GM12878 (cell line): ENCODE measurements around the gene CCK. TPM values are rescaled to one million over a fixed set of nuclear protein-coding genes. Genes with fewer than 3 reads are reported as not detected.

Source experiments
- ATAC-seq: fragments of 200-7000 bp; cut with Tn5 transposase; 3 replicates; pipeline ENCODE4 v1.9.1; 2020; ENCODE audit warnings: mild to moderate bottlenecking, moderate library complexity
- BruUV-seq: library from RNA; stranded (reverse); fragments of 400-500 nt; replicated peaks from 2 replicates; lab custom pipeline; 2021; lab: Mats Ljungman, UMichigan
- CTCF ChIA-PET: fragments of 300-600 bp; sonication (Branson Sonifier 250); formaldehyde crosslinking; extraction: SDS; loops from one replicate; lab custom pipeline; 2021; ENCODE audit warnings: inconsistent platforms; lab: Yijun Ruan, JAX
- POLR2A ChIA-PET: fragments of 350-600 bp; formaldehyde crosslinking; extraction: SDS; loops from one replicate; lab custom pipeline; 2021; ENCODE audit warnings: inconsistent platforms; lab: Charles Lee
- RAD21 ChIA-PET: fragments of 300-600 bp; sonication (Branson Sonifier 250); formaldehyde crosslinking; loops from one replicate; lab custom pipeline; 2023; ENCODE audit warnings: antibody characterized with exemption; ENCODE audit not compliant: unreplicated experiment; lab: Charles Lee
- SMC1A ChIA-PET: fragments of 300-600 bp; sonication (Branson Sonifier 250); formaldehyde crosslinking; loops from one replicate; lab custom pipeline; 2023; ENCODE audit not compliant: unreplicated experiment, uncharacterized antibody; lab: Charles Lee
- DNase-seq: peaks from one replicate; pipeline ENCODE4 v3.0.0-alpha.2; 2011; ENCODE audit warnings: low read depth, low spot score
- FAIRE-seq: peaks from 3 replicates; lab custom pipeline; 2011; peaks lifted over from hg19 to GRCh38; lab: Jason Lieb, UNC
- H2AFZ ChIP-seq: 2 replicates; pipeline ENCODE4 v1.6.0; 2011; ENCODE audit warnings: low read depth, low read length, control low read depth; ENCODE audit not compliant: control insufficient read depth
- H3K27ac ChIP-seq: 2 replicates; pipeline ENCODE4 v1.5.1; 2011; ENCODE audit warnings: control low read depth; ENCODE audit not compliant: control insufficient read depth, insufficient read depth
- H3K27me3 ChIP-seq, 2 experiments: replicated peaks in 1 of 2; 2 replicates each; pipeline versions ENCODE4 v1.6.0 to v1.6.1; 2011; ENCODE audit warnings: low read length in 1 of 2; ENCODE audit not compliant: control insufficient read depth in 2 of 2, insufficient read depth in 2 of 2
- H3K36me3 ChIP-seq, 2 experiments: 2 replicates each; pipeline ENCODE4 v1.5.1; 2011; ENCODE audit warnings: low read length in 1 of 2; ENCODE audit not compliant: control insufficient read depth in 2 of 2, insufficient read depth in 2 of 2
- H3K4me1 ChIP-seq: 2 replicates; pipeline ENCODE4 v1.6.1; 2011; ENCODE audit warnings: mild to moderate bottlenecking, low read length, moderate library complexity, mixed read lengths; ENCODE audit not compliant: control insufficient read depth, insufficient read depth
- H3K4me2 ChIP-seq: 2 replicates; pipeline ENCODE4 v1.6.0; 2011; ENCODE audit warnings: control low read depth; ENCODE audit not compliant: control insufficient read depth, insufficient read depth
- H3K4me3 ChIP-seq: fragments of 200-600 bp; sonication (generic); 2 replicates; pipeline ENCODE4 v1.5.1; 2016
- H3K79me2 ChIP-seq: 2 replicates; pipeline ENCODE4 v1.6.0; 2011; ENCODE audit warnings: low read length; ENCODE audit not compliant: control insufficient read depth, insufficient read depth
- H3K9ac ChIP-seq: 2 replicates; pipeline ENCODE4 v1.8.0; 2011; ENCODE audit warnings: low read length, control low read depth, mixed read lengths; ENCODE audit not compliant: control insufficient read depth, insufficient read depth
- H3K9me3 ChIP-seq: replicated peaks from 3 replicates; pipeline ENCODE4 v1.5.1; 2011; ENCODE audit warnings: mild to moderate bottlenecking, low read length; ENCODE audit not compliant: control insufficient read depth, insufficient read depth
- H4K20me1 ChIP-seq: 2 replicates; pipeline ENCODE4 v1.6.0; 2011; ENCODE audit not compliant: control insufficient read depth, insufficient read depth
- BHLHE40 ChIP-seq, 2 experiments: fragments of 450-650 bp in 1 of 2; IDR thresholded peaks; 2 replicates each; pipeline ENCODE4 v1.6.1; 2011 to 2017; ENCODE audit warnings: low read depth in 2 of 2, borderline replicate concordance in 1 of 2, improper control_type of control experiment in 1 of 2, low read length in 1 of 2, mild to moderate bottlenecking in 1 of 2
- E2F8 ChIP-seq: fragments of 450-650 bp; IDR thresholded peaks from 2 replicates; pipeline ENCODE4 v1.6.1; 2018; ENCODE audit warnings: mild to moderate bottlenecking, low read depth, moderate library complexity; ENCODE audit not compliant: partially characterized antibody
- GABPA ChIP-seq: IDR thresholded peaks from 2 replicates; pipeline ENCODE4 v1.6.1; 2014; ENCODE audit warnings: antibody characterized with exemption, low read depth, mild to moderate bottlenecking, inconsistent platforms
- JUNB ChIP-seq: IDR thresholded peaks from 2 replicates; pipeline ENCODE4 v1.6.1; 2016; ENCODE audit warnings: antibody characterized with exemption, mild to moderate bottlenecking
- RELB ChIP-seq: fragments of 450-650 bp; IDR thresholded peaks from 2 replicates; pipeline ENCODE4 v1.6.1; 2017; ENCODE audit warnings: low read depth, mild to moderate bottlenecking, moderate library complexity
- SIN3A ChIP-seq: IDR thresholded peaks from 2 replicates; pipeline ENCODE4 v1.6.1; 2012; ENCODE audit warnings: low read depth, low read length, improper control_type of control experiment
- TAF1 ChIP-seq: IDR thresholded peaks from 2 replicates; pipeline ENCODE4 v1.6.1; 2011; ENCODE audit warnings: mild to moderate bottlenecking, low read depth, low read length, borderline replicate concordance
- ZNF24 ChIP-seq: fragments of 450-650 bp; IDR thresholded peaks from 2 replicates; pipeline ENCODE4 v1.6.1; 2017; ENCODE audit warnings: antibody characterized with exemption, mild to moderate bottlenecking
- ZNF274 ChIP-seq: IDR thresholded peaks from one replicate; pipeline ENCODE4 v1.8.0; 2011; ENCODE audit not compliant: insufficient read length, insufficient read depth
- WGBS: methylation state at CpG from one replicate; pipeline ENCODE4 v1.1.6; 2016; ENCODE audit warnings: low lambda C conversion rate; ENCODE audit not compliant: insufficient replicate concordance, insufficient coverage; ENCODE audit errors: missing lambda C conversion rate; 5-methylcytosine and 5-hydroxymethylcytosine counted together
- in situ Hi-C: fragments of 300-500 bp; cut with MboI; formaldehyde crosslinking; loops from 9 replicates; pipeline ENCODE4 v1.14.3; 2018; ENCODE audit warnings: mixed read lengths
- intact Hi-C: fragments of 100-400 bp; cut with micrococcal nuclease; formaldehyde crosslinking; loops from one replicate; pipeline ENCODE4 v1.14.2; 2022; ENCODE audit not compliant: unreplicated experiment
- polyA plus RNA-seq, 11 experiments: library from polyadenylated mRNA; depleted of rRNA in 4 of 11; unstranded in 6 of 11; stranded (reverse) in 5 of 11; fragments of >200 nt; fragmentation: Nextera tagmentation in 4 of 11; fragmentation: Illumina TruSeq in 1 of 11; extraction: Ambion mirVana in 4 of 11; extraction: Trizol in 1 of 11; gene quantifications; 1 replicate in 1 of 11; 2 replicates in 10 of 11; pipeline versions ENCODE4 v1.2.1 to v1.2.3, GENCODE V29; 2011 to 2016; ENCODE audit warnings: inconsistent platforms in 2 of 11, missing spikeins in 2 of 11, low read depth in 1 of 11
- total RNA-seq, 4 experiments: library from RNA; depleted of rRNA in 3 of 4; stranded (reverse); fragments of >200 nt in 3 of 4; fragmentation: Illumina TruSeq in 1 of 4; extraction: Trizol in 1 of 4; gene quantifications; 2 replicates each; pipeline versions ENCODE4 v1.2.1 to v1.2.3, GENCODE V29; 2013 to 2021

Gene CCK
- total and polyA plus RNA-seq, 10 of the 15 experiments (the other 5 are each of a cell fraction or from before 2014, with no cell fraction given) = not detected

GRCh38 chr3:42265059-42265991, 660 bp downstream of the CCK start:
- H3K4me1 ChIP-seq = no peaks in the 10 kb centered on the region
- H2AFZ ChIP-seq = no peak overlapping the region
- in situ Hi-C loops = no loop called here
- no peaks in the 10 kb centered on the region for H3K36me3 ChIP-seq
- no peak overlapping the region for H3K9ac ChIP-seq
- H3K9me3 ChIP-seq = no peaks in the 10 kb centered on the region; the same call in 1 of the 3 replicates
- RAD21 ChIA-PET = interaction anchor here (1.9 kb wide), 1 partner anchor 178 kb away, joined by 4 read pairs; no protein-coding TSS in a partner anchor
- TF ChIP-seq ZNF274 = no peak
- TF ChIP-seq GABPA = no peak
- TF ChIP-seq SIN3A = no peak
- no peak for TF ChIP-seq E2F8
- TF ChIP-seq JUNB = no peak
- TF ChIP-seq RELB = no peak
- no peak for TF ChIP-seq TAF1
- TF ChIP-seq BHLHE40 (IDR thresholded peaks at IDR 0.05; ENCODE audit: borderline replicate concordance in 1 of 2, low read depth in 2 of 2, low read length in 1 of 2) = no peak
- no peak for TF ChIP-seq ZNF24
- TF ChIP-seq, all 136 proteins: peak for 0
- FAIRE-seq (no peak), DNase-seq (no peak), ATAC-seq (no peak)
- Histone ChIP-seq H4K20me1 (no peaks in the 10 kb centered on the region), H3K4me3 (no peak overlapping the region), H3K4me2 (no peak overlapping the region), H3K27me3 (peaks cover 3 to 18% of the 10 kb centered on the region in 2 experiments; a peak in 3 of 4 replicates), H3K79me2 (no peaks in the 10 kb centered on the region), H3K27ac (no peak overlapping the region)
- ChIA-PET SMC1A (no interaction called here), POLR2A (no interaction called here), CTCF (interaction anchor here (1.4 kb wide), 1 partner anchor 18 kb away, joined by 3 read pairs; no protein-coding TSS in a partner anchor)
- WGBS = 55% methylated on average over 51 of the region's 60 CpGs
- BruUV-seq = no TSS peak
- intact Hi-C loops = no loop called here
